ENCODE results near the gene KRT36.

DNA sequence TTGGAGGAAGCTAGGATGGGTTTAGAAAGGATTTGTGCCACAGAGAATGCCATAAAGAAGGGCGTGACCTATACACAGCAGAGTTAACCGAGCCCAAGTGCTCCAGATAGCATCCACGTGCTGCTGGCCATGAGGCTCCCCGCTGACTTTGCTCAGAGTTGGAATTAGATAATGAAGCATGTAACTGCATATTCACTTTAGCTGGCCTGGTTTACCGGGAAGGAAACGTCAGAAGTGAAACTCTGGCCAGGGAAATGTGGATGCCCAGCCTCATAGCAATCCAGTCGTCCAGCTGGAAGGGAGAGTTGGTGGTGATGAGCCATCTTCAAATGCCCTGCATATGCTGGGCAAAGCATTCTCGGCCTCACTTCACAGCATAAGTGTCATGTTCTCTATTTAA is 14.8 kb downstream of the KRT36 start:
- no peak for TF ChIP-seq POLR2A (IDR thresholded peaks at IDR 0.05)
- TF ChIP-seq, protein P1, sequence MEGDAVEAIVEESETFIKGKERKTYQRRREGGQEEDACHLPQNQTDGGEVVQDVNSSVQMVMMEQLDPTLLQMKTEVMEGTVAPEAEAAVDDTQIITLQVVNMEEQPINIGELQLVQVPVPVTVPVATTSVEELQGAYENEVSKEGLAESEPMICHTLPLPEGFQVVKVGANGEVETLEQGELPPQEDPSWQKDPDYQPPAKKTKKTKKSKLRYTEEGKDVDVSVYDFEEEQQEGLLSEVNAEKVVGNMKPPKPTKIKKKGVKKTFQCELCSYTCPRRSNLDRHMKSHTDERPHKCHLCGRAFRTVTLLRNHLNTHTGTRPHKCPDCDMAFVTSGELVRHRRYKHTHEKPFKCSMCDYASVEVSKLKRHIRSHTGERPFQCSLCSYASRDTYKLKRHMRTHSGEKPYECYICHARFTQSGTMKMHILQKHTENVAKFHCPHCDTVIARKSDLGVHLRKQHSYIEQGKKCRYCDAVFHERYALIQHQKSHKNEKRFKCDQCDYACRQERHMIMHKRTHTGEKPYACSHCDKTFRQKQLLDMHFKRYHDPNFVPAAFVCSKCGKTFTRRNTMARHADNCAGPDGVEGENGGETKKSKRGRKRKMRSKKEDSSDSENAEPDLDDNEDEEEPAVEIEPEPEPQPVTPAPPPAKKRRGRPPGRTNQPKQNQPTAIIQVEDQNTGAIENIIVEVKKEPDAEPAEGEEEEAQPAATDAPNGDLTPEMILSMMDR (IDR thresholded peaks at IDR 0.05) = no peak
